Neural progenitor cell (in vitro differentiated cells): ENCODE results near the gene CHTF18.

Source experiments
- CTCF ChIP-seq: fragments of 200-600 bp; sonication (generic); IDR thresholded peaks from 2 replicates; pipeline ENCODE4 v1.5.1; 2017; ENCODE audit warnings: antibody characterized with exemption, mild to moderate bottlenecking
- EZH2 ChIP-seq: fragments of 200-600 bp; sonication (generic); IDR thresholded peaks from 2 replicates; pipeline ENCODE4 v1.6.1; 2017; ENCODE audit warnings: antibody characterized with exemption, mild to moderate bottlenecking, moderate library complexity
- EZH2phosphoT487 ChIP-seq: fragments of 200-600 bp; sonication (generic); IDR thresholded peaks from 2 replicates; pipeline ENCODE4 v1.6.1; 2017; ENCODE audit warnings: antibody characterized with exemption

GRCh38 chr16:841455-842060 lies 53.1 kb downstream of the CHTF18 start:
- TF ChIP-seq CTCF (no peak), EZH2 (no peak), EZH2phosphoT487 (no peak)
